Ammon's horn (tissue), 1 donor: Measurements from ENCODE around the gene FLNB.

Experiments
- DNase-seq: peaks from one replicate; pipeline ENCODE4 v3.0.0-alpha.2; 2016; ENCODE audit warnings: low spot score

The FLNB gene

GRCh38 chr3:58164199-58164879 is 156.1 kb downstream of the FLNB start:
- DNase-seq: no peak

- no peak for DNase-seq
Observed at GRCh38 chr3:58164906-58165821, 156.9 kb downstream of the FLNB start.

GRCh38 chr3:58167431-58168351 is 159.5 kb downstream of the FLNB start:
- DNase-seq: peak; percentile 65

GRCh38 chr3:58168498-58168897 is 160.3 kb downstream of the FLNB start:
- no peak for DNase-seq

- DNase-seq: no peak
Observed at GRCh38 chr3:58169371-58169770, 161.1 kb downstream of the FLNB start.

GRCh38 chr3:58170376-58170775 is 162.2 kb downstream of the FLNB start:
- no peak for DNase-seq

- no peak for DNase-seq
Observed at GRCh38 chr3:58171126-58171525, 162.9 kb downstream of the FLNB start.

GRCh38 chr3:58173029-58173668 is 164.9 kb downstream of the FLNB start:
- no peak for DNase-seq

- no peak for DNase-seq
Observed at GRCh38 chr3:58173669-58174398, 165.6 kb downstream of the FLNB start.

- no peak for DNase-seq
Observed at GRCh38 chr3:58175187-58175436, 166.9 kb downstream of the FLNB start.

- DNase-seq: no peak
Observed at GRCh38 chr3:58175437-58176184, 167.4 kb downstream of the FLNB start.

- DNase-seq: no peak
Observed at GRCh38 chr3:58176185-58176530, 167.9 kb downstream of the FLNB start.

GRCh38 chr3:58176827-58177489 is 168.7 kb downstream of the FLNB start:
- no peak for DNase-seq

GRCh38 chr3:58177747-58178527 is 169.7 kb downstream of the FLNB start:
- DNase-seq: peak; percentile 91

GRCh38 chr3:58178528-58179234 is 170.5 kb downstream of the FLNB start:
- no peak for DNase-seq

- DNase-seq: no peak
Observed at GRCh38 chr3:58179235-58180098, 171.2 kb downstream of the FLNB start.

GRCh38 chr3:58180099-58180880 is 172.1 kb downstream of the FLNB start:
- DNase-seq: no peak
